Liver (tissue), 3 donors: ENCODE data around the gene DCUN1D3.

Source experiments
- ATF3 ChIP-seq: IDR thresholded peaks from 2 replicates; pipeline ENCODE4 v1.6.1; 2016; ENCODE audit warnings: antibody characterized with exemption
- CTCF ChIP-seq: fragments of 150-350 bp; IDR thresholded peaks from 2 replicates; pipeline ENCODE4 v1.5.1; 2017; ENCODE audit warnings: improper control_type of control experiment, low read depth, low read length; ENCODE audit not compliant: missing input control
- EGR1 ChIP-seq, 2 donors: IDR thresholded peaks; 2 replicates each; pipeline ENCODE4 v1.6.1; 2016 to 2018; ENCODE audit warnings: antibody characterized with exemption in 2 of 2, low read depth in 2 of 2
- FOXA2 ChIP-seq: IDR thresholded peaks from 2 replicates; pipeline ENCODE4 v1.6.1; 2016; ENCODE audit warnings: antibody characterized with exemption
- GABPA ChIP-seq, 2 donors: IDR thresholded peaks in 1 of 2; conservative IDR thresholded peaks in 1 of 2; 2 replicates each; pipeline ENCODE4 v1.6.1; 2016; ENCODE audit warnings: antibody characterized with exemption in 2 of 2, mild to moderate bottlenecking in 1 of 2, moderate library complexity in 1 of 2
- HNF4A ChIP-seq, 2 donors: conservative IDR thresholded peaks; 2 replicates each; pipeline ENCODE4 v1.6.1; 2016; ENCODE audit warnings: antibody characterized with exemption in 2 of 2, mild to moderate bottlenecking in 2 of 2
- RAD21 ChIP-seq, 2 donors: IDR thresholded peaks; 2 replicates each; pipeline ENCODE4 v1.6.1; 2016; ENCODE audit warnings: antibody characterized with exemption in 2 of 2, mild to moderate bottlenecking in 2 of 2
- TAF1 ChIP-seq: conservative IDR thresholded peaks from 2 replicates; pipeline ENCODE4 v1.6.1; 2016; ENCODE audit warnings: antibody characterized with exemption, mild to moderate bottlenecking
- YY1 ChIP-seq: IDR thresholded peaks from 2 replicates; pipeline ENCODE4 v1.6.1; 2016; ENCODE audit warnings: antibody characterized with exemption, mild to moderate bottlenecking
- ZBTB33 ChIP-seq: IDR thresholded peaks from 2 replicates; pipeline ENCODE4 v1.6.1; 2016; ENCODE audit warnings: antibody characterized with exemption
- TF ChIP-seq, protein P1 (sequence below): IDR thresholded peaks from 2 replicates; pipeline ENCODE4 v1.6.1; 2016; ENCODE audit warnings: antibody characterized with exemption, mild to moderate bottlenecking
- donor health status: healthy.
- donor health status: healthy.

DNA sequence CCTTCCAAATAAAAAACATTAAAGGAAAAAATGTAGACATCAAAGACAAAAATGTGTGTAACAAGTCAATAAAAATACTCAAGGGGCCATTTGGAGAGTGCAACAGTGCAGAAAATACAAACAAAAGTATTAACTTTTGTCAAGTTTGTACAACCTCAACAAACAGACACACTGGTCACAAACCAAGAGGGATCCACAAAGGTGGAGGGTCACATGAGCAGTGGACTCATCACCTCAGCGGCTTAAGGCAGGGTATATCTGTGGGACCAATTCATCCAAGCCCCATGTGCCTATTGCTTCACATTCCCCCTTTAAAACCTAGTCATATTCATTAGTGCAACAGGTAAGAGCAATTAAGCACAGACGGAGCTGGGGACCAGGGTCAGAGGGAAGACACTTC is 45.2 kb downstream of the DCUN1D3 start:
- TF ChIP-seq CTCF = no peak
- TF ChIP-seq FOXA2 = no peak
- no peak for TF ChIP-seq RAD21 (IDR thresholded peaks at IDR 0.05)
- TF ChIP-seq, protein P1, sequence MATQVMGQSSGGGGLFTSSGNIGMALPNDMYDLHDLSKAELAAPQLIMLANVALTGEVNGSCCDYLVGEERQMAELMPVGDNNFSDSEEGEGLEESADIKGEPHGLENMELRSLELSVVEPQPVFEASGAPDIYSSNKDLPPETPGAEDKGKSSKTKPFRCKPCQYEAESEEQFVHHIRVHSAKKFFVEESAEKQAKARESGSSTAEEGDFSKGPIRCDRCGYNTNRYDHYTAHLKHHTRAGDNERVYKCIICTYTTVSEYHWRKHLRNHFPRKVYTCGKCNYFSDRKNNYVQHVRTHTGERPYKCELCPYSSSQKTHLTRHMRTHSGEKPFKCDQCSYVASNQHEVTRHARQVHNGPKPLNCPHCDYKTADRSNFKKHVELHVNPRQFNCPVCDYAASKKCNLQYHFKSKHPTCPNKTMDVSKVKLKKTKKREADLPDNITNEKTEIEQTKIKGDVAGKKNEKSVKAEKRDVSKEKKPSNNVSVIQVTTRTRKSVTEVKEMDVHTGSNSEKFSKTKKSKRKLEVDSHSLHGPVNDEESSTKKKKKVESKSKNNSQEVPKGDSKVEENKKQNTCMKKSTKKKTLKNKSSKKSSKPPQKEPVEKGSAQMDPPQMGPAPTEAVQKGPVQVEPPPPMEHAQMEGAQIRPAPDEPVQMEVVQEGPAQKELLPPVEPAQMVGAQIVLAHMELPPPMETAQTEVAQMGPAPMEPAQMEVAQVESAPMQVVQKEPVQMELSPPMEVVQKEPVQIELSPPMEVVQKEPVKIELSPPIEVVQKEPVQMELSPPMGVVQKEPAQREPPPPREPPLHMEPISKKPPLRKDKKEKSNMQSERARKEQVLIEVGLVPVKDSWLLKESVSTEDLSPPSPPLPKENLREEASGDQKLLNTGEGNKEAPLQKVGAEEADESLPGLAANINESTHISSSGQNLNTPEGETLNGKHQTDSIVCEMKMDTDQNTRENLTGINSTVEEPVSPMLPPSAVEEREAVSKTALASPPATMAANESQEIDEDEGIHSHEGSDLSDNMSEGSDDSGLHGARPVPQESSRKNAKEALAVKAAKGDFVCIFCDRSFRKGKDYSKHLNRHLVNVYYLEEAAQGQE = no peak
- no peak for TF ChIP-seq ZBTB33
- TF ChIP-seq EGR1 (IDR thresholded peaks at IDR 0.05; ENCODE audit: low read depth in 2 of 2) = no peak
- no peak for TF ChIP-seq TAF1
- no peak for TF ChIP-seq YY1
- TF ChIP-seq HNF4A (conservative IDR thresholded peaks at IDR 0.05) = no peak
- no peak for TF ChIP-seq ATF3
- no peak for TF ChIP-seq GABPA (IDR thresholded peaks at IDR 0.05 in 1 of 2, conservative IDR thresholded peaks at IDR 0.05 in 1 of 2)
